ENCODE data around the gene NFATC2.

DNA sequence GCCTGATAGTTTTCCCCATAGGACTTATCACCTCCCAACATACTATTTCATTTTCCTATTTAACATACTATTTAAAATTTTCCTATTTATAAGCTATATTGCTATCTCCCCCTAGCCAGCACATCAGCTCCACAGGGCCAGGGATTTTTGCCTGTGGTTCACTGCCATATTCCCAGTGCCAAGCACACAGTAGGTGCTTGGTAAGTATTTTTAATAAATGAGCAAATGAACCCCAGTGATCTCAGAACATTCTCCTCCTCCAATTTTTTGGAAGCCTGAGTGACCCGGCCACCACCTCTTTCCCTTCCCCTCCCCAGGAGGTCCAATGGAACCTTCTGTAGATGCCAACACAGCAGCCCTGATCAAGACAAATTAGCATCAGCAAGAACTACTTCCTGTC is 33.3 kb downstream of the NFATC2 start:
- TF ChIP-seq, protein P1, sequence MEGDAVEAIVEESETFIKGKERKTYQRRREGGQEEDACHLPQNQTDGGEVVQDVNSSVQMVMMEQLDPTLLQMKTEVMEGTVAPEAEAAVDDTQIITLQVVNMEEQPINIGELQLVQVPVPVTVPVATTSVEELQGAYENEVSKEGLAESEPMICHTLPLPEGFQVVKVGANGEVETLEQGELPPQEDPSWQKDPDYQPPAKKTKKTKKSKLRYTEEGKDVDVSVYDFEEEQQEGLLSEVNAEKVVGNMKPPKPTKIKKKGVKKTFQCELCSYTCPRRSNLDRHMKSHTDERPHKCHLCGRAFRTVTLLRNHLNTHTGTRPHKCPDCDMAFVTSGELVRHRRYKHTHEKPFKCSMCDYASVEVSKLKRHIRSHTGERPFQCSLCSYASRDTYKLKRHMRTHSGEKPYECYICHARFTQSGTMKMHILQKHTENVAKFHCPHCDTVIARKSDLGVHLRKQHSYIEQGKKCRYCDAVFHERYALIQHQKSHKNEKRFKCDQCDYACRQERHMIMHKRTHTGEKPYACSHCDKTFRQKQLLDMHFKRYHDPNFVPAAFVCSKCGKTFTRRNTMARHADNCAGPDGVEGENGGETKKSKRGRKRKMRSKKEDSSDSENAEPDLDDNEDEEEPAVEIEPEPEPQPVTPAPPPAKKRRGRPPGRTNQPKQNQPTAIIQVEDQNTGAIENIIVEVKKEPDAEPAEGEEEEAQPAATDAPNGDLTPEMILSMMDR (IDR thresholded peaks at IDR 0.05): no peak
- no peak for TF ChIP-seq POLR2A (IDR thresholded peaks at IDR 0.05)
